Keratinocyte (primary cell): ENCODE measurements around the gene FASLG.

ENCODE experiments used
- CTCF ChIP-seq, 3 experiments: IDR thresholded peaks in 1 of 3; conservative IDR thresholded peaks in 1 of 3; optimal IDR thresholded peaks in 1 of 3; 2 replicates in 2 of 3; 3 replicates in 1 of 3; pipeline versions ENCODE3 to v1.5.1; 2011; ENCODE audit warnings: low read length in 3 of 3, mild to moderate bottlenecking in 3 of 3, moderate library complexity in 2 of 3, control low read depth in 1 of 3, inconsistent platforms in 1 of 3; ENCODE audit not compliant: insufficient read depth in 2 of 3; ENCODE audit errors: extremely low read depth in 1 of 3
- EZH2 ChIP-seq: IDR thresholded peaks from one replicate; pipeline ENCODE4 v1.6.1; 2012; ENCODE audit warnings: inconsistent platforms, mild to moderate bottlenecking, low read length, moderate library complexity

GRCh38 chr1:172670316-172670715 lies 11.4 kb downstream of the FASLG start:
- TF ChIP-seq CTCF (optimal IDR thresholded peaks at IDR 0.05 in 1 of 3, IDR thresholded peaks at IDR 0.05 in 1 of 3, conservative IDR thresholded peaks at IDR 0.05 in 1 of 3; ENCODE audit: extremely low read depth in 1 of 3, insufficient read depth in 2 of 3, low read length in 3 of 3) (no peak), EZH2 (no peak)
